AG09309 (cell line): ENCODE measurements around the gene SHC1.

Source experiments
- DNase-seq: peaks from one replicate; pipeline ENCODE4 v3.0.0-alpha.2; 2010; ENCODE audit warnings: low read depth
- H3K4me3 ChIP-seq: 2 replicates; pipeline ENCODE4 v1.5.1; 2011; ENCODE audit warnings: mild to moderate bottlenecking, low read depth, low read length, moderate library complexity; ENCODE audit not compliant: control insufficient read depth
- TF ChIP-seq, protein P1 (sequence below): IDR thresholded peaks from 2 replicates; pipeline ENCODE4 v1.5.1; 2011; ENCODE audit warnings: mild to moderate bottlenecking, low read depth, low read length, inconsistent platforms; ENCODE audit not compliant: insufficient read depth, control insufficient read depth; ENCODE audit errors: missing control alignments

The SHC1 gene

GRCh38 chr1:154912755-154913154, 57.8 kb downstream of the SHC1 start:
- DNase-seq, result no peak
- H3K4me3 ChIP-seq, result no peak overlapping the region
- TF ChIP-seq, protein P1, sequence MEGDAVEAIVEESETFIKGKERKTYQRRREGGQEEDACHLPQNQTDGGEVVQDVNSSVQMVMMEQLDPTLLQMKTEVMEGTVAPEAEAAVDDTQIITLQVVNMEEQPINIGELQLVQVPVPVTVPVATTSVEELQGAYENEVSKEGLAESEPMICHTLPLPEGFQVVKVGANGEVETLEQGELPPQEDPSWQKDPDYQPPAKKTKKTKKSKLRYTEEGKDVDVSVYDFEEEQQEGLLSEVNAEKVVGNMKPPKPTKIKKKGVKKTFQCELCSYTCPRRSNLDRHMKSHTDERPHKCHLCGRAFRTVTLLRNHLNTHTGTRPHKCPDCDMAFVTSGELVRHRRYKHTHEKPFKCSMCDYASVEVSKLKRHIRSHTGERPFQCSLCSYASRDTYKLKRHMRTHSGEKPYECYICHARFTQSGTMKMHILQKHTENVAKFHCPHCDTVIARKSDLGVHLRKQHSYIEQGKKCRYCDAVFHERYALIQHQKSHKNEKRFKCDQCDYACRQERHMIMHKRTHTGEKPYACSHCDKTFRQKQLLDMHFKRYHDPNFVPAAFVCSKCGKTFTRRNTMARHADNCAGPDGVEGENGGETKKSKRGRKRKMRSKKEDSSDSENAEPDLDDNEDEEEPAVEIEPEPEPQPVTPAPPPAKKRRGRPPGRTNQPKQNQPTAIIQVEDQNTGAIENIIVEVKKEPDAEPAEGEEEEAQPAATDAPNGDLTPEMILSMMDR, result no peak
